ENCODE data around the gene DPY19L3.
"Not testable (repeated sequence)": the region's sequence is repeated elsewhere in the genome, so short reads cannot be mapped to it uniquely, and the experiment has no call there.

GRCh38 chr19:32377088-32377487 lies 28.5 kb upstream of the DPY19L3 start:
- TF ChIP-seq EZH2 (IDR thresholded peaks at IDR 0.05; ENCODE audit: borderline replicate concordance, insufficient read depth, low read length, poor library complexity, severe bottlenecking); EP300 (conservative IDR thresholded peaks at IDR 0.05; ENCODE audit: poor library complexity, severe bottlenecking); POLR2AphosphoS5 (IDR thresholded peaks at IDR 0.05); REST (IDR thresholded peaks at IDR 0.05; ENCODE audit: borderline replicate concordance); MXI1 (conservative IDR thresholded peaks at IDR 0.05; ENCODE audit: poor library complexity, severe bottlenecking); TAF1 (IDR thresholded peaks at IDR 0.05; ENCODE audit: low read depth); RAD21 (conservative IDR thresholded peaks at IDR 0.05): not testable (repeated sequence)
- peak; percentile 24 for TF ChIP-seq CTCF (IDR thresholded peaks at IDR 0.05; ENCODE audit: poor library complexity, severe bottlenecking)

Data from neural cell (in vitro differentiated cells).